ENCODE results near the gene EIF5A. TPM values are rescaled to one million over a fixed set of nuclear protein-coding genes. Genes with fewer than 3 reads are reported as not detected.

Gene EIF5A
- total and polyA plus RNA-seq, 9 of the 15 experiments (the other 6 are each of a cell fraction or from before 2014, with no cell fraction given): 22.9 to 1,163 (median 772) TPM

DNA sequence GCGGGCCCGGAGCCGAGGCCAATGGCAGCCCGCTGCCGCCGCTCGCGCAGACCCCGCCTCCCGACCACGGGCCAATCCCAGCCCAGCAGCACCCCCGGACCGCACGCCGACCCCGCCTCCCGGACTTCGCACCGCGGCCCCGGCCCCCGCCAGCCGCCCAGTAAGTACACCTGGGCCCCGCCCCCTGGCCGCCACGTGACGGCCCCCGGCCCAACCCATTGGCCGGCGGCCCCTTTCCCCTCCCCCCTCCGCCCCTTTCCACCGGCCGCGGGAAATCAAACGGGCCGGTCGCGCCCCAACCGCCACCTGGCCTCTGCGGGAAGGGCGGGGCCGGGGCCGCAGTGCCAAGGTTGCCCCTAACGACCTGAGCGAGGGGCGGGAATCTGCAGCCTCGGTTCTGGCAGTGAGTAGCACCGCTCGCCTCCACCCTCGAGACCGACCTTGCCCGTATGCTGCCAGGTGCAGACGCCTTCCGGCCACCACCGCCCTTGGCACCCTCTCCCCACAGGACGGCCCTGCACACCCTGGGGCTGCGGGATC lies 12.7 kb upstream of the EIF5A start, which contains the start of gene YBX2:
Gene YBX2, minus strand, starts transcription at position 26 of the 540 bp plus-strand sequence. CDS start 139 bp downstream, outside the sequence.
- no TSS peak for BruUV-seq (replicated peaks)
- no peak within 1 kb of the TSS for H2AFZ ChIP-seq (ENCODE audit: low read depth, low read length)

More for the DNA sequence above, 12.7 kb upstream of the EIF5A start, which contains the start of gene YBX2:
- intact Hi-C loops (cut with micrococcal nuclease) (loop anchor here (5.0 kb wide), 1 partner anchor 242 kb away; no protein-coding TSS in a partner anchor), in situ Hi-C loops (cut with MboI) (no loop called here)
- H3K9ac ChIP-seq (ENCODE audit: insufficient read depth in 1 of 2, low read depth in 2 of 2, low read length in 2 of 2): peak within 1 kb of the TSS in 1 of 2 experiments; percentile 74; a peak in 2 of 4 replicates
- H3K9me3 ChIP-seq (replicated peaks; ENCODE audit: control insufficient read depth, insufficient read depth, low read depth, low read length): no peaks in the 10 kb centered on the region
- no CpG with 5 or more reads among the region's 57 CpGs for WGBS (ENCODE audit: insufficient coverage, low coverage, missing lambda C conversion rate)
- no peaks in the 10 kb centered on the region for H3K79me2 ChIP-seq (ENCODE audit: control insufficient read depth, insufficient read depth, low read length)
- no peaks in the 10 kb centered on the region for H3K27me3 ChIP-seq (ENCODE audit: control insufficient read depth in 2 of 2, insufficient read depth in 2 of 2, low read length in 2 of 2)
- POLR2A ChIA-PET: no interaction called here
- no peaks in the 10 kb centered on the region for H3K9me1 ChIP-seq (ENCODE audit: control insufficient read depth, insufficient read depth, low read length)
- FAIRE-seq (no peak), ATAC-seq (no peak), DNase-seq (ENCODE audit: extremely low read depth in 1 of 4, low spot score in 3 of 4) (peak in 3 of 4 experiments; percentile 35 to 62 (median 42))
- no peak within 1 kb of the TSS for H3K4me3 ChIP-seq
- H3K27ac ChIP-seq (ENCODE audit: extremely low read depth, low read depth, low read length): no peak within 1 kb of the TSS
- H3K36me3 ChIP-seq (ENCODE audit: control insufficient read depth, insufficient read depth, low read length): no peaks in the 10 kb centered on the region
- peak within 1 kb of the TSS; percentile 6; the same call in 1 of the 2 replicates for H3K4me2 ChIP-seq (ENCODE audit: insufficient read depth, low read length)
- CTCF ChIA-PET (ENCODE audit: low intra/inter-chr PET ratio): interaction anchor here (2.5 kb wide), 1 partner anchor 14 kb away, joined by 19 read pairs; the partner anchor contains the start of gene SLC2A4
- H3K4me1 ChIP-seq (replicated peaks in 1 of 2; ENCODE audit: control insufficient read depth in 2 of 2, insufficient read depth in 2 of 2, low read length in 2 of 2): peaks cover 17 to 47% of the 10 kb centered on the region in 2 experiments
- TF ChIP-seq, protein P1, sequence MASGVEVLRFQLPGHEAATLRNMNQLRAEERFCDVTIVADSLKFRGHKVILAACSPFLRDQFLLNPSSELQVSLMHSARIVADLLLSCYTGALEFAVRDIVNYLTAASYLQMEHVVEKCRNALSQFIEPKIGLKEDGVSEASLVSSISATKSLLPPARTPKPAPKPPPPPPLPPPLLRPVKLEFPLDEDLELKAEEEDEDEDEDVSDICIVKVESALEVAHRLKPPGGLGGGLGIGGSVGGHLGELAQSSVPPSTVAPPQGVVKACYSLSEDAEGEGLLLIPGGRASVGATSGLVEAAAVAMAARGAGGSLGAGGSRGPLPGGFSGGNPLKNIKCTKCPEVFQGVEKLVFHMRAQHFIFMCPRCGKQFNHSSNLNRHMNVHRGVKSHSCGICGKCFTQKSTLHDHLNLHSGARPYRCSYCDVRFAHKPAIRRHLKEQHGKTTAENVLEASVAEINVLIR (CRISPR knock-in tag; IDR thresholded peaks at IDR 0.05): no peak
- TF ChIP-seq, protein P2, sequence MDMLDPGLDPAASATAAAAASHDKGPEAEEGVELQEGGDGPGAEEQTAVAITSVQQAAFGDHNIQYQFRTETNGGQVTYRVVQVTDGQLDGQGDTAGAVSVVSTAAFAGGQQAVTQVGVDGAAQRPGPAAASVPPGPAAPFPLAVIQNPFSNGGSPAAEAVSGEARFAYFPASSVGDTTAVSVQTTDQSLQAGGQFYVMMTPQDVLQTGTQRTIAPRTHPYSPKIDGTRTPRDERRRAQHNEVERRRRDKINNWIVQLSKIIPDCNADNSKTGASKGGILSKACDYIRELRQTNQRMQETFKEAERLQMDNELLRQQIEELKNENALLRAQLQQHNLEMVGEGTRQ (CRISPR knock-in tag; IDR thresholded peaks at IDR 0.05): peak; percentile 39; the same call in 1 of the 2 replicates
- H4K20me1 ChIP-seq (replicated peaks; ENCODE audit: control insufficient read depth, insufficient read depth, low read length): no peaks in the 10 kb centered on the region
